Measurements from ENCODE around the gene MYO9A.

The MYO9A gene

DNA sequence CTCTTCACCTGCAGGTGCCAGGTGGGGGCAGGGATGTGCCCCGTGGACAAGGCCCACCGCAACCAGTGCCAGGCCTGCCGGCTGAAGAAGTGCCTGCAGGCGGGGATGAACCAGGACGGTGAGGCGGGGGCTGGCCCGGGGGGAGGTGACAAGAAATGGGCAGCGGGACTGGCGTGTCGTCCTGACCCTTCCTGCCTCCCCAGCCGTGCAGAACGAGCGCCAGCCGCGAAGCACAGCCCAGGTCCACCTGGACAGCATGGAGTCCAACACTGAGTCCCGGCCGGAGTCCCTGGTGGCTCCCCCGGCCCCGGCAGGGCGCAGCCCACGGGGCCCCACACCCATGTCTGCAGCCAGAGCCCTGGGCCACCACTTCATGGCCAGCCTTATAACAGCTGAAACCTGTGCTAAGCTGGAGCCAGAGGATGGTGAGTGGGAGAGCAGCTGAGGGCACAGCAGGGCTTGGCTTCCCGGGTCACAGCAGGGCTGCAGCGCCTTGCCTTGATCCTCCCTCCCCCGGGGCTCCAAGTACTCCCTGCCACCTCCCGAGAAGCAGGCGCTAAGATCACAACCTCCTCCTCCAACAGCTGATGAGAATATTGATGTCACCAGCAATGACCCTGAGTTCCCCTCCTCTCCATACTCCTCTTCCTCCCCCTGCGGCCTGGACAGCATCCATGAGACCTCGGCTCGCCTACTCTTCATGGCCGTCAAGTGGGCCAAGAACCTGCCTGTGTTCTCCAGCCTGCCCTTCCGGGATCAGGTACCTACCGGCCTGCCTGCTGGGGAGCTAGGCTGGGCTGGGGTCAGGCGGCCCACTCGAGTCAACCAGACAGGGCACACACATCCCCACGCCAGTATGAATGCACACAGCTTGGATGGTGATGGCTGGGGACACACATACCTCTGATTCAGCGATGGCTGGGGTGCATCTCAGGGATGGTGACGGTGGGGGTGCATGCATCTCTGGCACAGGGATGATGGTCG lies 305.9 kb downstream of the MYO9A start:
- TF ChIP-seq, protein P1, sequence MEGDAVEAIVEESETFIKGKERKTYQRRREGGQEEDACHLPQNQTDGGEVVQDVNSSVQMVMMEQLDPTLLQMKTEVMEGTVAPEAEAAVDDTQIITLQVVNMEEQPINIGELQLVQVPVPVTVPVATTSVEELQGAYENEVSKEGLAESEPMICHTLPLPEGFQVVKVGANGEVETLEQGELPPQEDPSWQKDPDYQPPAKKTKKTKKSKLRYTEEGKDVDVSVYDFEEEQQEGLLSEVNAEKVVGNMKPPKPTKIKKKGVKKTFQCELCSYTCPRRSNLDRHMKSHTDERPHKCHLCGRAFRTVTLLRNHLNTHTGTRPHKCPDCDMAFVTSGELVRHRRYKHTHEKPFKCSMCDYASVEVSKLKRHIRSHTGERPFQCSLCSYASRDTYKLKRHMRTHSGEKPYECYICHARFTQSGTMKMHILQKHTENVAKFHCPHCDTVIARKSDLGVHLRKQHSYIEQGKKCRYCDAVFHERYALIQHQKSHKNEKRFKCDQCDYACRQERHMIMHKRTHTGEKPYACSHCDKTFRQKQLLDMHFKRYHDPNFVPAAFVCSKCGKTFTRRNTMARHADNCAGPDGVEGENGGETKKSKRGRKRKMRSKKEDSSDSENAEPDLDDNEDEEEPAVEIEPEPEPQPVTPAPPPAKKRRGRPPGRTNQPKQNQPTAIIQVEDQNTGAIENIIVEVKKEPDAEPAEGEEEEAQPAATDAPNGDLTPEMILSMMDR (IDR thresholded peaks at IDR 0.05; ENCODE audit: low read depth, low read length, missing control alignments) = no peak
- DNase-seq (ENCODE audit: low read depth) = no peak
- in situ Hi-C loops (cut with HindIII; ENCODE audit: low sequenced_read_pairs) = no loop called here
- H3K4me3 ChIP-seq (ENCODE audit: low read depth, low read length) = no peak overlapping the region

DNA sequence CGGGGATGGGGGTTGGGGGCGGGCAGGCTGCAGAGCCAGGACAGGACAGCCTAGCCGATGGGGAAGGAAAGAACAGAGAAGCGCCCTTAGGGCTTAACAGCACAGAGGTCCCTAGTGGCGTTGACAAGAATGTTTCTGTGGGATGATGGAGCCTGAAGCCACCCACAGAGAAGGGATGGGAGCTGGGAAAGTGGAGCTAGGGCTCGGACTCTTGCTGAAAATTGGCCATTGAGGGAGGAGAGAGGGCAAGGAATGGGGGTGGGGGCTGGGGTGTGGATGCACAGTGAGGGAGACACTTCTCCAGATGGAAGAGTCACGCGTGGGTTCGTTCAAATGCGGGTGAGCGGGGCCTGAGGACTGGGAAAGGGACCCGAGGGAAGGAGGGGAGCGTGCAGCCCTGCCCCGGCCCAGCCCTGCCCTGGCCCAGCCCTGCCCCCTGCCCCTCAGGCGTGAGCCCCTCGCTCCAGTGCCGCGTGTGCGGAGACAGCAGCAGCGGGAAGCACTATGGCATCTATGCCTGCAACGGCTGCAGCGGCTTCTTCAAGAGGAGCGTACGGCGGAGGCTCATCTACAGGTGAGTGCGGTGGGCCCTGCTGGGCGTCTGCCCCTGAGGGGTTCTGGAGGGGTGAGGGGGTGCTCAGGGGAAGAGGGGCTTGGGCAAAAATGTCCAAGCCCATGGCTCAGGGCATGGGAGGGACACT lies 306.8 kb downstream of the MYO9A start:
- no peak overlapping the region for H3K4me3 ChIP-seq (ENCODE audit: low read depth, low read length)
- TF ChIP-seq, protein P1 (IDR thresholded peaks at IDR 0.05; ENCODE audit: low read depth, low read length, missing control alignments) = no peak
- in situ Hi-C loops (cut with HindIII; ENCODE audit: low sequenced_read_pairs) = no loop called here
- DNase-seq (ENCODE audit: low read depth) = no peak

DNA sequence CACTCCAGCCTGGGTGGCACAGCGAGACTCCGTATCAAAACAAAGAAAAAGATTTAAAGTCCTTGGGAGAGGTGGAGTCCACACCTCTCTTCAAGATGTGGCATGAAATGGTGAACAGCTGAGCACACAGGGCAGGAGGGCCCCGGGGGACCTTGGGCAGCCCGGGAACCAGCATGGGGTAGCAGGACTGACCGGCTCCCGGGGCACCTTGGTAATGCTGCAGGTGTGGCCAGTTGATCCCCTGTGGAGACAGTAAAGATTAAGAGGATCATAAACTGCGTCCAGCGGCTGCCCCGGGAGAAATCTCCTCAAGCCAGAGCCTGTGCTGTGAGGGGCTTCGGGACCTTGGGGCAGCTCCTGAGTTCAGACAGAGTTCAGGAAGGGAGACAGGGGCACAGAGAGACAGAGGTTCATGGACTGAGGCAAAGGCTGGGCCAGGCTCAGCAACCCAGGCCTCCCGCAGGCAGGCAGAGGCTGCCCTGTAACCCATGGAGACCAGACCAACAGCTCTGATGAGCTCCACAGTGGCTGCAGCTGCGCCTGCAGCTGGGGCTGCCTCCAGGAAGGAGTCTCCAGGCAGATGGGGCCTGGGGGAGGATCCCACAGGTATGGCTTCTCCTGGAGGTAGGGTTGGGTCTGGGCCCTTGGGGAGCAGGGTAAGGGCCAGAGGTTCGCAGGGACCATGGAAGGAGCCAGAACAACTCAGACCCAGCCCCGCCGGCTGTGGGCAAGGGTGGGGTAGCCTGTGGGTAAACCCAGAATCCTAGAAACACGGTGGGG lies 307.5 kb downstream of the MYO9A start, which contains the start of gene NR2E3:
TSS of gene NR2E3 (plus strand) at position 299 of the 780 bp plus-strand sequence. CDS start at position 489, 190 bp downstream.
- no peak within 1 kb of the TSS for H3K4me3 ChIP-seq (ENCODE audit: low read depth, low read length)
- no peak for DNase-seq (ENCODE audit: low read depth)
- TF ChIP-seq, protein P1 (IDR thresholded peaks at IDR 0.05; ENCODE audit: low read depth, low read length, missing control alignments) = no peak
- in situ Hi-C loops (cut with HindIII; ENCODE audit: low sequenced_read_pairs) = no loop called here

DNA sequence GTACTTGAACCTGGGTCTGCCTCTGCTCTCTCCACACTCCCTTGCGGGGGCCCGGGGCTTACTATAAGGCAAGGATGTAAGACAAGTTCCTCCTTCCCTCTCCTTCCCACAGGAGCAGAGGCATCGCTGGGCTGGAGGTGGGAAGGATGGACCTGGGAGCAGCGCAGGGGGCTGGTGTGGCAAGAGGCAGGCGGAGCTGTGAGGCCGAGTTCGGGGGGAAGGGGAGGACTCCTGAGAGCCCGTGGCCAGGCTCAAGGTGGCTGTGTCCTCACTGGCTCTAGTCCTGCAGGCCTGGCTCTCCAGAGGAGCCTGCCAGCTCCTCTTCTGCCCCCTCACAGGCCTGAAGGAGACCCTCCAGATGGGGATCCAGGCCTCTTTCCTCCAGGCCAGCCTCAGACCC lies 308.6 kb downstream of the MYO9A start:
- no peak for DNase-seq (ENCODE audit: low read depth)
- in situ Hi-C loops (cut with HindIII; ENCODE audit: low sequenced_read_pairs) = loop anchor here (5.0 kb wide), 1 partner anchor 57 kb away; no protein-coding TSS in a partner anchor
- H3K4me3 ChIP-seq (ENCODE audit: low read depth, low read length) = no peak overlapping the region
- TF ChIP-seq, protein P1 (IDR thresholded peaks at IDR 0.05; ENCODE audit: low read depth, low read length, missing control alignments) = no peak

DNA sequence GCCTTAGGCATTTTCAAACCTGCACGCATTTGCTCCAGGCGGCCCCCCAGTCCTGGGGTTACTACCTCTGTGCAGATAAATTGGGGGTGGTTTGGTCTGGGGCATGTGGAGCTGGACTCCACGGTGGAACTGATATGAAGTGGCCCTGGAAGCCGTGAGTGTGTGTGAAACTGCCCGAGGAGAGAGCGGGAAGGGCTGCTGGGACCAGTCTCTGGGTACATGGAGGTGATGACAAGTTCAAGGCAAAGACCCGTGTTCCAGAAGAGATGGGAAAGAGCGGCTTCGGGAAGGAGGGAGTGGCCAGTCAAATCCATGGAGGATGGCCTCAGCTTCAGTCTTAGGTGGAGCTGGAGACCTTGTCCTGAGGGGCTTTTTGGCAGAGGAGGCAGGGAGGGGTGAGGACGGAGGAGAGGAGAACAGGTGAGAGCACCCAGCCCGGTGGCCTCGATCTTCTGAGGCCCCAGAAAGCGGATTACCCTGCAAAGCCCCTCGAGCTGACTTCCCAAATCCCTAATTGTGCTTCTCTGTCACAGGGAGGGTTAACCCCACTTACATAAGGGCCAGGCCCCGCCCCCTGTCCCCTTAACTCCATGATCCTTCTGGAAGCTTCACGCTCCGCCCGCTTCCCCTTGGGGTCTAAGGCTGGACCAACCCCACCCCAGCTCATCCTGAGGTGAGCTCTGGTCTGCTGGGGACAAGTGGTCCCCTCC lies 309.5 kb downstream of the MYO9A start:
- no peak for DNase-seq (ENCODE audit: low read depth)
- TF ChIP-seq, protein P1 (IDR thresholded peaks at IDR 0.05; ENCODE audit: low read depth, low read length, missing control alignments) = no peak
- H3K4me3 ChIP-seq (ENCODE audit: low read depth, low read length) = no peak overlapping the region
- in situ Hi-C loops (cut with HindIII; ENCODE audit: low sequenced_read_pairs) = loop anchor here (5.0 kb wide), 1 partner anchor 56 kb away; no protein-coding TSS in a partner anchor

Measured in astrocyte of the cerebellum (primary cell).